ENCODE data around the gene PARK7.

The PARK7 gene

DNA sequence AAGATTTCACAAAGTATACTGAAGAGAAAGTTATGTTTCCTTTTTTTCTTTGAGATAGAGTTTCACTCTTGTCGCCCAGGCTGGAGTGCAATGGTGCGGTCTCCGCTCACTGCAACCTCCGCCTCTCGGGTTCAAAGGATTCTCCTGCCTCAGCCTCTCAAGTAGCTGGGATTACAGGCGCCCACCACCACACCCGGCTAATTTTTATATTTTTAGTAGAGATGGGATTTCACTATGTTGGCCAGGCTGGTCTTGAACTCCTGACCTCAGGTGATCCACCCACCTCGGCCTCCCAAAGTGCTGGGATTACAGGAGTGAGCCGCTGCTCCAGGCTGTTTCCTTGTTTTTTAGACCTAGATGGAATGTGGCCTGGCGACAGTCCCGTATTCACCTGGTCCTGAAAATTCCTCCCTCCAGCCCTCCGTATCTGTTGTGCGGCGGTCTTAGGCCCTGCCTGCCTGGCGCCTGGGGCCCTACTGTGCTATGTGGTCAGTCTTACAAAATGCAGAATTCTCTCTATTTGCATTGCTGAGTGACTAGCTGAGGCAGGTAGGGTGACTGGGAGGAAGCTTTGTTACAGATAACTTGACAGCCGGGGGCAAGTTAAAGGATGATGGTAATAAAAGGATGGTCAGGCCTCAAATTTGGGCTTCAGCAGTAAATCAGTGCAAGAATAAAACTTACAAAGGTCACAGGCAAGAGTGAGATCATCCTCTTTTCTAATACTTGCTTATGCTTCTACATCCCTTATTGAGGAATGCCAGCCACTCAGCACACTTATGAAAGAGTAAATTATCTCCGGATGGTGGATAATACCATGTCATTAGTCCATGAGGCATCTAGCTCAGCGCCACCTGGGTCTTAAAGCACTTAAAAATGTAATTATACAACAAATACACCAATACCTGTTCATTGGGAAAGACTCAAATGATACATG, 30.3 kb downstream of the PARK7 start:
- no peak overlapping the region for H3K4me3 ChIP-seq (ENCODE audit: insufficient read depth, low read length, poor library complexity, severe bottlenecking)
- H3K4me2 ChIP-seq (ENCODE audit: low read depth, low read length, poor library complexity, severe bottlenecking), result no peak overlapping the region
- H3K9me2 ChIP-seq (replicated peaks; ENCODE audit: insufficient read depth, low read length), result no peaks in the 10 kb centered on the region
- H3K36me3 ChIP-seq (ENCODE audit: low read length), result no peaks in the 10 kb centered on the region
- no peaks in the 10 kb centered on the region for H3F3A ChIP-seq (ENCODE audit: insufficient read depth)
- H3K79me2 ChIP-seq (ENCODE audit: insufficient read depth, low read length), result no peaks in the 10 kb centered on the region
- H3K27ac ChIP-seq (ENCODE audit: low read depth, low read length), result no peak overlapping the region
- H3K9ac ChIP-seq (ENCODE audit: low read length), result no peak overlapping the region
- no peak overlapping the region for H2AFZ ChIP-seq (ENCODE audit: low read depth, low read length, severe bottlenecking)
- H3K9me3 ChIP-seq (ENCODE audit: insufficient read depth, low read length), result no peaks in the 10 kb centered on the region
- no peaks in the 10 kb centered on the region for H3K27me3 ChIP-seq (ENCODE audit: low read length)
- no peaks in the 10 kb centered on the region for H4K20me1 ChIP-seq (ENCODE audit: low read depth, low read length)
- TF ChIP-seq, protein P1, sequence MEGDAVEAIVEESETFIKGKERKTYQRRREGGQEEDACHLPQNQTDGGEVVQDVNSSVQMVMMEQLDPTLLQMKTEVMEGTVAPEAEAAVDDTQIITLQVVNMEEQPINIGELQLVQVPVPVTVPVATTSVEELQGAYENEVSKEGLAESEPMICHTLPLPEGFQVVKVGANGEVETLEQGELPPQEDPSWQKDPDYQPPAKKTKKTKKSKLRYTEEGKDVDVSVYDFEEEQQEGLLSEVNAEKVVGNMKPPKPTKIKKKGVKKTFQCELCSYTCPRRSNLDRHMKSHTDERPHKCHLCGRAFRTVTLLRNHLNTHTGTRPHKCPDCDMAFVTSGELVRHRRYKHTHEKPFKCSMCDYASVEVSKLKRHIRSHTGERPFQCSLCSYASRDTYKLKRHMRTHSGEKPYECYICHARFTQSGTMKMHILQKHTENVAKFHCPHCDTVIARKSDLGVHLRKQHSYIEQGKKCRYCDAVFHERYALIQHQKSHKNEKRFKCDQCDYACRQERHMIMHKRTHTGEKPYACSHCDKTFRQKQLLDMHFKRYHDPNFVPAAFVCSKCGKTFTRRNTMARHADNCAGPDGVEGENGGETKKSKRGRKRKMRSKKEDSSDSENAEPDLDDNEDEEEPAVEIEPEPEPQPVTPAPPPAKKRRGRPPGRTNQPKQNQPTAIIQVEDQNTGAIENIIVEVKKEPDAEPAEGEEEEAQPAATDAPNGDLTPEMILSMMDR (IDR thresholded peaks at IDR 0.05; ENCODE audit: insufficient read depth, low read length, poor library complexity, severe bottlenecking), result no peak
- TF ChIP-seq EZH2phosphoT487 (conservative IDR thresholded peaks at IDR 0.05; ENCODE audit: low read length), result no peak

DNA sequence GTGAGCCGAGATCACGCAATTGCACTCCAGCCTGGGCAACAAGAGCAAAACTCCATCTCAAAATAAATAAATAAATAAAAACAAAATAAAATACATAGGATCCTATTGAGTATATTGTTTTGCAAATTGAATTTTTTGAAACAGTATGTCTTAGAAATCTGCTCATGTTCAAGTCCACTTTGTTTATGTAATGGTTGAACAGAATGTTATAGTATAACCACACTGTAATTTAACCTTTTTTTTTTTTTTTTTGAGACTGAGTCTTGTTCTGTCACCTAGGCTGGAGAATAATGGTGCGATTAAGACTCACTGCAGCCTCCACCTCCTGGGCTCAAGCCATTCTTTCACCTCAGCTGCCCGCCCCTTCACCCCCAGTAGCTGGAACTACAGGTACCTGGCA, 31.4 kb downstream of the PARK7 start:
- no peak overlapping the region for H3K4me2 ChIP-seq (ENCODE audit: low read depth, low read length, poor library complexity, severe bottlenecking)
- H3K27ac ChIP-seq (ENCODE audit: low read depth, low read length), result no peak overlapping the region
- no peak overlapping the region for H3K4me3 ChIP-seq (ENCODE audit: insufficient read depth, low read length, poor library complexity, severe bottlenecking)

DNA sequence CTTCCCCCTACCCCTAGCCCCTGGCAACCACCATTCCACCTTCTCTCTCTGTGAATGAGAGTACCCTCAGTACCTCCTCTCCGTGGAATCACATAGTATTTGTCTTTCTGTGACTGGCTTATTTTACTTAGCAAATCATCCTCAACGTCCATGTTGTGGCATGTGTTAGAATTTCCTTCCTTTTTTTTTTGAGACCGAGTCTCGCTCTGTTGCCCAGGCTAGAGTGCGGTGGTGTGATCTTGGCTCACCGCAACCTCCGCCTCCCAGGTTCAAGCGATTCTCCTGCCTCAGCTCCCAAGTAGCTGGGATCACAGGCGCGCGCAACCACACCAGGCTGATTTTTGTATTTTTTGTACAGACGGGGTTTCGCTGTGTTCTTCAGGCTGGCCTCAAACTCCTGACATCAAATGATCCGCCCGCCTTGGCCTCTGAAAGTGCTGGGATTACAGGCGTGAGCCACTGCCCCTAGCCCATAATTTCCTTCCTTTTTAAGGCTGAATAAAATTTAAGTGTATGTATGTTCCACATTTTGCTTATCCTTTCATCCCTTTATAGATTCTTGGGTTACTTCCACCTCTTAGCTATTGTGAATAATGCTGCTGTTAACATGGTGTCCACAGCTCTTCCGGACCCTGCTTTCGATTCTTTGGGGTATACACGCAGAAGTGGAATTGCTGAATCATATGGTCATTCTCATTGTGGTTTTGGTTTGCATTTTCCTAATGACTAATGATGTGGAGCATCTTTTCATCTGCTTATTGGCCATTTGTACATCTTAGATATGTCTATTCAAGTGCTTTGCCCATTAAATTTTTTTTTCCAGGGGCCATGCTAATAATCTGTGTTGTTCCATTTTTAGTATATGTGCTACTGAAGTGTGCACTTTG, 32.3 kb downstream of the PARK7 start:
- Histone ChIP-seq H3K4me3 (ENCODE audit: insufficient read depth, low read length, poor library complexity, severe bottlenecking) (no peak overlapping the region), H3K27me3 (ENCODE audit: low read length) (no peaks in the 10 kb centered on the region), H3K9ac (ENCODE audit: low read length) (no peak overlapping the region), H3K79me2 (ENCODE audit: insufficient read depth, low read length) (no peaks in the 10 kb centered on the region), H3K36me3 (ENCODE audit: low read length) (no peaks in the 10 kb centered on the region), H3K4me2 (ENCODE audit: low read depth, low read length, poor library complexity, severe bottlenecking) (no peak overlapping the region), H3F3A (ENCODE audit: insufficient read depth) (no peaks in the 10 kb centered on the region), H3K27ac (ENCODE audit: low read depth, low read length) (no peak overlapping the region), H2AFZ (ENCODE audit: low read depth, low read length, severe bottlenecking) (no peak overlapping the region), H4K20me1 (ENCODE audit: low read depth, low read length) (no peaks in the 10 kb centered on the region), H3K9me3 (ENCODE audit: insufficient read depth, low read length) (no peaks in the 10 kb centered on the region), H3K9me2 (replicated peaks; ENCODE audit: insufficient read depth, low read length) (no peaks in the 10 kb centered on the region)
- TF ChIP-seq, protein P1 (IDR thresholded peaks at IDR 0.05; ENCODE audit: insufficient read depth, low read length, poor library complexity, severe bottlenecking), result no peak
- TF ChIP-seq EZH2phosphoT487 (conservative IDR thresholded peaks at IDR 0.05; ENCODE audit: low read length), result no peak

More for the DNA sequence above, 31.4 kb downstream of the PARK7 start:
- TF ChIP-seq EZH2phosphoT487 (conservative IDR thresholded peaks at IDR 0.05; ENCODE audit: low read length), result no peak
- TF ChIP-seq, protein P1 (IDR thresholded peaks at IDR 0.05; ENCODE audit: insufficient read depth, low read length, poor library complexity, severe bottlenecking), result no peak
- Histone ChIP-seq H3K36me3 (ENCODE audit: low read length) (no peaks in the 10 kb centered on the region), H3F3A (ENCODE audit: insufficient read depth) (no peaks in the 10 kb centered on the region), H2AFZ (ENCODE audit: low read depth, low read length, severe bottlenecking) (no peak overlapping the region), H3K79me2 (ENCODE audit: insufficient read depth, low read length) (no peaks in the 10 kb centered on the region), H3K9me2 (replicated peaks; ENCODE audit: insufficient read depth, low read length) (no peaks in the 10 kb centered on the region), H4K20me1 (ENCODE audit: low read depth, low read length) (no peaks in the 10 kb centered on the region), H3K9ac (ENCODE audit: low read length) (no peak overlapping the region), H3K27me3 (ENCODE audit: low read length) (no peaks in the 10 kb centered on the region), H3K9me3 (ENCODE audit: insufficient read depth, low read length) (no peaks in the 10 kb centered on the region)

Measured in SU-DHL-6 (cell line).